KOPT-K1 (cell line): ENCODE results near the gene PXMP4.
"Not testable (repeated sequence)": the region's sequence is repeated elsewhere in the genome, so short reads cannot be mapped to it uniquely, and the experiment has no call there.

Experiments used
- H3K27ac ChIP-seq: fragments of 200-600 bp; sonication (generic); 2 replicates; pipeline ENCODE4 v1.5.1; 2016; ENCODE audit warnings: antibody characterized with exemption, mild to moderate bottlenecking, low read depth, low read length; ENCODE audit not compliant: poor library complexity, severe bottlenecking
- H3K36me3 ChIP-seq: fragments of 200-600 bp; sonication (generic); 2 replicates; pipeline ENCODE4 v1.5.1; 2017; ENCODE audit warnings: antibody characterized with exemption, mild to moderate bottlenecking, low read length, moderate library complexity; ENCODE audit not compliant: insufficient read depth
- H3K9me3 ChIP-seq: fragments of 200-600 bp; sonication (generic); 2 replicates; pipeline ENCODE4 v1.5.1; 2017; ENCODE audit warnings: antibody characterized with exemption, low read length, mild to moderate bottlenecking; ENCODE audit not compliant: insufficient read depth, poor library complexity, severe bottlenecking

The PXMP4 gene

DNA sequence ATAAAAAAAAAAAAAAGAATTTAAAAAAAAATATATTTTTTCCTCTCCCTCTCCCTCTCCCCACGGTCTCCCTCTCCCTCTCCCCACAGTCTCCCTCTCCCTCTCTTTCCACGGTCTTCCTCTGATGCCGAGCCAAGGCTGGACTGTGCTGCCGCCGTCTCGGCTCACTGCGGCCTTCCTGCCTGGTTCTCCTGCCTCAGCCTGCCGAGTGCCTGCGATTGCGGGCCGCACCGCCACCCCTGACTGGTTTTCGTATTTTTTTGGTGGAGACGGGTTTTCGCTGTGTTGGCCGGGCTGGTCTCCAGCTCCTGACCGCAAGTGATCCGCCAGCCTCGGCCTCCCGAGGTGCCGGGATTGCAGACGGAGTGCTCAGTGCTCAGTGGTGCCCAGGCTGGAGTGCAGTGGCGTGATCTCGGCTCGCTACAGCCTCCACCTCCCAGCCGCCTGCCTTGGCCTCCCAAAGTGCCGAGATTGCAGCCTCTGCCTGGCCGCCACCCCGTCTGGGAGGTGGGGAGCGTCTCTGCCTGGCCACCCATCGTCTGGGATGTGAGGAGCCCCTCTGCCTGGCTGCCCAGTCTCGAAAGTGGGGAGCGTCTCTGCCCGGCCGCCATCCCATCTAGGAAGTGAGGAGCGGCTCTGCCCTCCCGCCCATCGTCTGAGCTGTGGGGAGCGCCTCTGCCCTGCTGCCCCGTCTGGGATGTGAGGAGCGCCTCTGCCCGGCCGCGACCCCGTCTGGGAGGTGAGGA, 19.2 kb downstream of the PXMP4 start:
- H3K36me3 ChIP-seq, H3K27ac ChIP-seq: not testable (repeated sequence)
- H3K9me3 ChIP-seq, result peaks cover 13% of the 10 kb centered on the region

DNA sequence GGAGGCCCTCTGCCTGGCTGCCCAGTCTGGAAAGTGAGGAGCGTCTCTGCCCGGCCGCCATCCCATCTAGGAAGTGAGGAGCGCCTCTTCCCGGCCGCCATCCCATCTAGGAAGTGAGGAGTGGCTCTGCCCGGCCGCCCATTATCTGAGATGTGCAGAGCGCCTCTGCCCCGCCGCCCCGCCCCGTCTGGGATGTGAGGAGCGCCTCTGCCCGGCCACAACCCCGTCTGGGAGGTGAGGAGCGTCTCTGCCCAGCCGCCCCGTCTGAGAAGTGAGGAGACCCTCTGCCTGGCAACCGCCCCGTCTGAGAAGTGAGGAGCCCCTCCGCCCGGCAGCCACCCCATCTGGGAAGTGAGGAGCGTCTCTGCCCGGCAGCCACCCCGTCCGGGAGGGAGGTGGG, 21.1 kb downstream of the PXMP4 start:
- not testable (repeated sequence) for H3K36me3 ChIP-seq, H3K27ac ChIP-seq
- peaks cover 13% of the 10 kb centered on the region for H3K9me3 ChIP-seq

DNA sequence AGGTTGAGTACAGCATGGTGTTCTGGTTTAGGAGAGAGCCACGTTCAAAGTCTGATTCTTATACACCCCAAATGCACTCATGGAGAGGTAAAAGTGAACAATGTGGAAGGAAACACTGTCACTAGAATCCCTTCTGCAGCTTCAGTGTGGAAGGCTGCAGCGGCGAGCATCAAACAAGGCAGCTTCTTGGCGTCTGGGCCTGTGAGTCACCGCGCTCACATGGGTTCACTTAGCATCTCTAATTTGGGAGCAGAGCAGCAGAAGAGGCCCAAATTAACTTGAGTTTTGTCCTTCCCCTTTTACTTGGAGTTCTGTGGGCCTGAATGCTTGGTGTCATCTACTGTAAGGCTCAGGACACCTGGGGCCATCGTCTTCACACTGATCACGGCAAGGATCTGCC, 23.0 kb downstream of the PXMP4 start:
- Histone ChIP-seq H3K36me3 (no peaks in the 10 kb centered on the region), H3K9me3 (peaks cover 13% of the 10 kb centered on the region), H3K27ac (no peak overlapping the region)

DNA sequence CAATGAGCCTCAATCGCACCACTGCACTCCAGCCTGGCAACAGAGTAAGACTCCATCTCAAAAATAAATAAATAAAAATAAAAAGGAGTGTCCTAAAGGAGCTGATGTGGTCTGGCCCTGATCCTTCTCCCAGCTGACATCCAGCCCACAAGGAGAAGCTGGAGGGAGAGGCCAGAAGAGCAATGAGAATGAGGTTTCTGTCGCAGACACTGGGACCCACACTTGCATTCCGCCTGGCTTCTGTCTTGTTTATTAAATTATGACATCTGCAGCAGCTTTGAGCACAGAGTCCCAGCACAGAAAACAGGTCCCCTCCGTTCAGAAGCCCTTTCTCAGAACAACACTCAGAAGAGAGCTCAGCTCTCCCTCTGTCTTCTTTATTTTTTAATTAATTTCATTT, 23.7 kb downstream of the PXMP4 start:
- H3K9me3 ChIP-seq, result peaks cover 8% of the 10 kb centered on the region
- H3K27ac ChIP-seq, result no peak overlapping the region
- no peaks in the 10 kb centered on the region for H3K36me3 ChIP-seq

DNA sequence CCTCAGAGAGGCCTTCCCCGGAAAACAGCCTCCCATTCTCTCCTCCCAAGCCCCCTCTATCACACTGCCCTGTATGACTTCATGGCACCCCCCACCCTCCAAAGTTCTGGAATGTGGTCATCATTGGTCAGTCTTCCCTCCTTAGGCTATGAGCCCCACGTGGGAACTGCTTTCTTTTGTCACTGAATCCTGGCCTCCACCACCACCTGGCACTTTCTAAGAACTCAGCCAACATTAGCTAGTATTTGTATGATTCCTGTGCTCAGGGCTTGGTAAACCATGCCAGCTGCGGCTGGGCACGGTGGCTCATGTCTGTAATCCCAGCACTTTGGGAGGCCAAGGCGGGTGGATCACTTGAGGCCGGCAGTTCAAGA, 25.5 kb downstream of the PXMP4 start:
- H3K9me3 ChIP-seq, result no peaks in the 10 kb centered on the region
- H3K36me3 ChIP-seq, result no peaks in the 10 kb centered on the region
- H3K27ac ChIP-seq, result no peak overlapping the region

DNA sequence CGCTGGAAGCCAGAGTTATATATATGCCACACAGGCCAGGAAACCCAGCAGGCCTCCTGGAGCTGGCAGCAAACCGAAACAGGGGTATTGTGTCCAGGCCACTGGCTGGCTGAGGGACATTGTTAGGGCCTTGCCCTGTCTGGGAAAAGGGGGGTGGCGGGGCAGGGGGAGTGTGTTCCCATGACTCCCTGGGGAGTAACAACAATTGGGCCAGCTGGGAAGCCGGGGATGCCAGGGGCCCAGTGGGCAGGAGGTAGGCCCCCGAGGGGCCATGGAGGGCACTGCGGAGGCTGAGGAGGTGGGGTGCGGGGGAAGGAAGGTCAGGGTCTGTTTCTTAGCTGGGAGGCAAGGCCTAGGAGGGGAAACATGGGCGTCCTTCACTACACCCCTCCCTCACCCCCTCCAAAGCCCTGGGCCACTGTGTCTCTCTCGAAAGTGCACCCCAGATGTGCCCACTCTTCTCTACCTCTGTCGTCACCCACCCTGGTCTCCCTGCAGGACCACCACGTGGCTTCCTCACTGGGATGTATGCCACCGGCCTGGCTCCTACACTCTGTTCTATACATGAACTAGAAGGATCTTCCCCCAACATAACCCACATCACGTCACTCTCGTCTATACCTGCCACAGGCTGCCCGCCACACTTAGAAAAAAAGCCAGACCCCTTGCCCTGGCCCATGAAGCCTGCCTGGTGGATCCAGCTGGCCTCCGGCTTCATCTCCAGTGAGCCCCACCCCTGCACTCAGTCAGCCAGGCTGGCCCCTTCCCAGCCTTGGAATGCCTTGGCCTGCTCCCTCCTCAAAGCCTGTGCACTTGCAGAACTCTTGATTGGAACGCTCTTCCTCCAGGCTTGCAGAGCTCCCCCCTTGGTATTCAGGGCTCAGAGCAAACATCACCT, 26.1 kb downstream of the PXMP4 start:
- Histone ChIP-seq H3K9me3 (no peaks in the 10 kb centered on the region), H3K27ac (no peak overlapping the region), H3K36me3 (no peaks in the 10 kb centered on the region)

DNA sequence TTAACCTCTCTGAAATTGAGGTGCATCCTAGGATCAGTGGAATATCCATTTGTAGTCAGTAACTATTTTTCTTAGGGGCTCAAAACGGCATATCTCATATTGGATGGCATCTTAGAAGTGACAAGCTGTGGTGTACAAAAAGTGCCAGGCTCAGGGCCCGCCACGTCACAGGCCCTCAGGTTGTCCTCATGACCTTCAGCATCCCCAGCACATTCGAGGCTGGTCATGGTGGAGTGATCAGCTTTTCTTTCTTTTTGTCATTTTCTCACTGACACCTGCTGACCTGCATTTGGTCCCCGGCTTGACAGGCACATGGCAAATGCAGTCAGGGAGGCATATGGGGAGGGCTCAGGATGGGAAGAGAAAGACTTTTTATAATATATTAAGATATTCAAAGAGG, 26.8 kb downstream of the PXMP4 start:
- H3K9me3 ChIP-seq, result no peaks in the 10 kb centered on the region
- H3K27ac ChIP-seq, result no peak overlapping the region
- H3K36me3 ChIP-seq, result no peaks in the 10 kb centered on the region

DNA sequence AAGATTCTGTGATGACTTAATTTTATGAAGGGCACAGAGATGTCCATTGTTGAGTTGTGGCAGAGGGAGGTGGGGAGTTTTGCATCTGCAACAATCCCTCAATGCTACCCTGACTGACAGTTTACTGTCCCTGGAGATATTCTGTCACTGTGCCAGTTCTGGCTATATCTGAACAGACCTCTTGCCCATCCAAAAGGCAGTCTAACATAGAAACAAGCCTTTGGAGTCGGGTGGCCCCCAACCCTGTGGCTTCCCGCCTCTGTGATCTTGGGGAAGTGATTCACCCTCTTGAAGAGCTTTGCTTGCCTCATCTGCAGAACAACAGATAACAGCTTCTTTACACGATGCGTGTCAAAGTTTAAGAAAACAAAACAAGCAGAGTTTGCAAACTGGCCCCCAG, 30.1 kb downstream of the PXMP4 start:
- no peaks in the 10 kb centered on the region for H3K9me3 ChIP-seq

DNA sequence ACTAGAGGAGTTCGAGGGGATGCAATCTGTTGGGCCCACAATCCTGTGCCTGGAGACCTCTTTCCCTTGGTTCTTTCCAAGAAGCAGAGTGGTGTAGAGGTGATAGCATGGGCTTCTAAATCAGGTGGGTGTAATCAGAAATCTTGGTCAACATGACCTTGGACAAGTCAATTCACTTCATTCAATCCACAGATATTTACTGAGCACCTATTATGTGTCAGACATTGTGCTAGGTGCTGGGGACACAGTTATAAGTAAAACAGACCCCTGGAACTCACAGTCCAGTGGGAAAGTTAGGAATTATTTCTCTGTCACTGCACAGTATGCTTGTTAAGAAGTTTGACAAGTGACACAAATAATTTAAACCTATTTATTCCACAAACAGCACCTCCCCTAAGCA, 30.6 kb downstream of the PXMP4 start:
- Histone ChIP-seq H3K27ac (peak overlapping the region; percentile 45), H3K9me3 (no peaks in the 10 kb centered on the region), H3K36me3 (peaks cover under 1% of the 10 kb centered on the region; the same call in 1 of the 2 replicates)

More for the DNA sequence above, 30.1 kb downstream of the PXMP4 start:
- Histone ChIP-seq H3K27ac (peak overlapping the region; percentile 45), H3K36me3 (no peaks in the 10 kb centered on the region)

DNA sequence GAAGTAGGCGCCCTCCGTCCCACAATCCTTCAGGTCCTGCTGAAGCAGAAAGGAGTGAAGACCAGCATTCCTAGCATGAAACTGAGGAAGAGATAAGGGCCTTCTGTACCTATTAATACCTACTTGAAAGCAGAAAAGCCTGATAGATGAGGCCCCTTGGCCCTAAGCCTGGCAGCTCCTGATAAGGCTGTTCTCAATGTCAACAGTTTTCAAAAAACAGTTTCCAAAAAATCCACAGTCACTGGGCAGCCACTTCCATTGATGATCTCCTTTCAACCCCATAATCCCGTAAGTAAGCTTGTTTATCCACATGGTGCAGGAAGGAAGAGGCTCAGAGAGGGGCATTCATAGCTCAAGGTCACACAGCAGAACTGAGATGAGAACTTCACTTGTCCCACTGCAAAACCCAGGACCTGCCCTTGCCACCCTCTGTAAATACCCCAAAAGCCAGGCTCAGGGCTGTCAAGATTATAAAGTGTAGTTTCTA, 31.1 kb downstream of the PXMP4 start:
- peaks cover 6% of the 10 kb centered on the region; the same call in 1 of the 2 replicates for H3K36me3 ChIP-seq
- peak overlapping the region; percentile 45 for H3K27ac ChIP-seq

DNA sequence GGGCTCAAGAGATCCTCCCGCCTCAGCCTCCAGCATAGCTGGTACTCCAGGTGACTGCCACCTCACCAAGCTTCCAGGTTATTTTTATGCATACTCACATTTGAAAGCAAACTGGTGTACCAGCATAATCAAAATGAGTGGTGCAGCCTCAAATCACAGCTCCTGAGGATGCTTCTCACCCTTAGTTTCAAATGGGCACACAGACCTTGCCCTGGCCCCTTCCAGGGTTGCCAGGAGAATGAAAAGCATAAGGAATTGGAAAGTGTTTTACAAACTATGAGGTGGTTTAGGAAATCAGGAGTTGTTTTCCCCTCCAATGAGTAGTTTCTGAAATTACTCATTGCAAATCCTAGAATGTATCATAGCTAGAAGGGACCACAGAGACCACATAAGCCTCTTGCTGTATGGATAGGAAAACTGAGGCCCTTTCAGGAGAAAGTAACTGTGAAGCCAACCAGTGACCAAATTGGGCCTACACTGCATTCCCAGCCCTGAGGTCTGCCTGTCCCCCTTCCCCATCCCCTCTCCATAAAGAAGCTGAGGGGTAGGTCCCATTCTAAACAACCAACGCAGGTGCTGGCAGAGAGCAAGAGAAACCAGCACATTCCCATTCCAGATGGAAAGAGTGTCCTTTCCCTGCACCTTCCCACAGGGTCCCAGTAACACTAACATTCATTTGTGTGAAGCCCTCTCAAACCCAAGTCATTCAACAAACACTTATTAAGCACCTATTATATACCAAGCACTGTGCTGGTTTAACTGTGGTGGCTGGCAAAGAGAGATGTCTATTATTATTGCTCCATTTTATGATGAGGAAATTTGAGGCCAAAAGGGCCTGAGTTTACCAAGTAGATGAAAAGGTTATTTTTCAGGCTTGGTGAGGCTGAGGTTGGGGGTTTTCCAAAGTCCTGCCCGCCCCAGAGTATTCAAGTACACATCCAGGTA, 31.8 kb downstream of the PXMP4 start:
- H3K27ac ChIP-seq, result no peak overlapping the region
- H3K36me3 ChIP-seq, result peaks cover 11% of the 10 kb centered on the region

More for the DNA sequence above, 31.1 kb downstream of the PXMP4 start:
- no peaks in the 10 kb centered on the region for H3K9me3 ChIP-seq

DNA sequence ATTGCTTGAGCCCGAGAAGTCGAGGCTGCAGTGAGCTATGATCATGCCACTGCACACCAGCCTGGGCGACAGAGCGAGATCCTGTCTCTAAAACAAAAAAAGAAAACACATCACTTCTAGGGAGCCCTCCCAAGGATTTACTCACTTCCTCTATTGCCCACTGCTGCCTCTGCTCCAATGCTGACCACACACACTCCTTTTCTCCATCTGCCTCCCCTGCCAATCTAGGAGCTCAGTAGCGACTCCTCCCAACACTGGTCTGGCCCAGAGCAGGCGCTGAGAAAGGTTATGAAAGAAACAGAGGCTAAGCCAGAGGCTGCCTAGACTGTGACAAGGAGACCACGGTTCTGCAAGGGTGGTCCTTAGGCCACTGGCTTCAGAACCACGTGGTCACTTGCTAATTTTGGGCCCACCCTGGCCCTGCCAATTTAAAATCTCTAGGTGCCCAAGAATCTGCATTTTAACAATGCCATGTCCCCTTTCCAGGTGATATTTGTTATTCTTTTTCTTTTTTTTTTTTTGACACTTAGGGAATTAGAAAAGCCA, 32.7 kb downstream of the PXMP4 start:
- H3K9me3 ChIP-seq, result no peaks in the 10 kb centered on the region
- H3K36me3 ChIP-seq, result peaks cover 20% of the 10 kb centered on the region
- H3K27ac ChIP-seq, result no peak overlapping the region

More for the DNA sequence above, 31.8 kb downstream of the PXMP4 start:
- H3K9me3 ChIP-seq, result no peaks in the 10 kb centered on the region

DNA sequence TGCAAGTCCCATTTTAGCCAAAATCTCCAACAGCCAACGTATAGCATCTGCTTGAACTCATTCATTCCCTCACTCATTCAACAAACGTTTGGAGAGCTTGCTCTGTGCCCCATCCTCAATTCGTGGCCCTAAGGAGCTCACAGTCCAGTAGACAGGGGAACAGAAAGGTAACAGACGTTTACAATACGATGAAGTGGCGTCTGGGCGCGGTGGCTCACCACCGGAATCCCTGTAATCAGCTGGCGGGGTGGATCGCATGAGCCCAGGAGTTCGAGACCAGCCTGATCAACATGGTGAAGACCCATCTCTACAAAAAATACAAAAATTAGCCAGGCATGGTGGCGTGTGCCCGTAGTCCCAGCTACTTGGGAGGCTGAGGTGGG, 33.1 kb downstream of the PXMP4 start:
- no peaks in the 10 kb centered on the region for H3K9me3 ChIP-seq
- H3K27ac ChIP-seq, result peak overlapping the region; percentile 53
- H3K36me3 ChIP-seq, result peaks cover 24% of the 10 kb centered on the region
